CD14-positive monocyte (primary cell): ENCODE measurements around the gene FAM162B. TPM values are rescaled to one million over a fixed set of nuclear protein-coding genes. Genes with fewer than 3 reads are reported as not detected.

ENCODE experiments used
- DNase-seq, 3 donors: peaks; one replicate each; pipeline ENCODE4 v3.0.0-alpha.2; 2011 to 2022
- H2AFZ ChIP-seq: 2 replicates; pipeline ENCODE4 v1.6.0; 2012; ENCODE audit warnings: mild to moderate bottlenecking, low read depth, low read length, inconsistent platforms; ENCODE audit not compliant: insufficient read depth, poor library complexity, severe bottlenecking
- H3K27ac ChIP-seq, 2 donors: 1 replicate in 1 of 2; 2 replicates in 1 of 2; pipeline ENCODE4 v1.5.1; 2012 to 2013; ENCODE audit warnings: low read length in 2 of 2, control low read depth in 1 of 2, inconsistent platforms in 1 of 2, low read depth in 1 of 2, mild to moderate bottlenecking in 1 of 2
- H3K27me3 ChIP-seq, 2 donors: one replicate each; pipeline versions ENCODE4 v1.6.0 to v1.6.1; 2011 to 2013; ENCODE audit warnings: low read length in 2 of 2; ENCODE audit not compliant: control insufficient read depth in 2 of 2, insufficient read depth in 2 of 2
- H3K36me3 ChIP-seq, 2 donors: replicated peaks in 1 of 2; 1 replicate in 1 of 2; 2 replicates in 1 of 2; pipeline versions ENCODE4 v1.5.1 to v1.6.1; 2012 to 2013; ENCODE audit warnings: low read length in 2 of 2, control low read depth in 1 of 2, inconsistent platforms in 1 of 2, mild to moderate bottlenecking in 1 of 2; ENCODE audit not compliant: insufficient read depth in 2 of 2, control insufficient read depth in 1 of 2
- H3K4me1 ChIP-seq, 2 donors: 1 replicate in 1 of 2; 2 replicates in 1 of 2; pipeline versions ENCODE4 v1.5.1 to v1.6.1; 2012 to 2013; ENCODE audit warnings: low read length in 2 of 2, control low read depth in 1 of 2, inconsistent platforms in 1 of 2, mild to moderate bottlenecking in 1 of 2, moderate library complexity in 1 of 2; ENCODE audit not compliant: insufficient read depth in 2 of 2, control insufficient read depth in 1 of 2
- H3K4me2 ChIP-seq: replicated peaks from 2 replicates; pipeline ENCODE3; 2012; ENCODE audit warnings: low read length, moderate library complexity, mild to moderate bottlenecking; ENCODE audit not compliant: poor library complexity, severe bottlenecking; ENCODE audit errors: extremely low read depth
- H3K4me3 ChIP-seq, 3 experiments: fragments of 200-600 bp in 1 of 3; sonication (generic) in 1 of 3; replicated peaks in 1 of 3; 1 replicate in 2 of 3; 2 replicates in 1 of 3; pipeline ENCODE4 v1.5.1; 2011 to 2013; ENCODE audit warnings: low read length in 3 of 3, mild to moderate bottlenecking in 3 of 3, control low read depth in 2 of 3, low read depth in 2 of 3, inconsistent platforms in 1 of 3, moderate library complexity in 1 of 3
- H3K79me2 ChIP-seq: 2 replicates; pipeline ENCODE4 v1.6.0; 2012; ENCODE audit warnings: mild to moderate bottlenecking, control low read depth, inconsistent platforms, low read length, moderate library complexity; ENCODE audit not compliant: insufficient read depth
- H3K9ac ChIP-seq: 2 replicates; pipeline ENCODE4 v1.6.0; 2017; ENCODE audit warnings: low read length, mild to moderate bottlenecking; ENCODE audit not compliant: insufficient read depth, poor library complexity, severe bottlenecking
- H3K9me3 ChIP-seq, 2 donors: replicated peaks in 1 of 2; 1 replicate in 1 of 2; 2 replicates in 1 of 2; pipeline versions ENCODE4 v1.5.1 to v1.6.1; 2012 to 2013; ENCODE audit warnings: low read length in 2 of 2, control low read depth in 1 of 2; ENCODE audit not compliant: control insufficient read depth in 1 of 2, insufficient read depth in 1 of 2
- H4K20me1 ChIP-seq: 2 replicates; pipeline ENCODE4 v1.6.0; 2012; ENCODE audit warnings: mild to moderate bottlenecking, low read length, control low read depth, moderate library complexity; ENCODE audit not compliant: insufficient read depth
- H3K27ac Mint-ChIP-seq, 7 donors: one replicate each; pipeline ENCODE4 v1.8.0; 2020; ENCODE audit warnings: mild to moderate bottlenecking in 7 of 7, mixed read lengths in 7 of 7, moderate library complexity in 6 of 7, inconsistent platforms in 2 of 7
- H3K27me3 Mint-ChIP-seq, 3 donors: one replicate each; pipeline ENCODE4 v1.8.0; 2021 to 2022; ENCODE audit warnings: low read depth in 3 of 3, mild to moderate bottlenecking in 3 of 3, mixed read lengths in 3 of 3, moderate library complexity in 3 of 3, inconsistent platforms in 1 of 3
- H3K36me3 Mint-ChIP-seq, 2 donors: one replicate each; pipeline ENCODE4 v1.8.0; 2020; ENCODE audit warnings: mixed read lengths in 2 of 2, inconsistent platforms in 1 of 2, mild to moderate bottlenecking in 1 of 2
- H3K4me1 Mint-ChIP-seq: one replicate; pipeline ENCODE4 v1.8.0; 2020; ENCODE audit warnings: mild to moderate bottlenecking, mixed read lengths
- H3K4me3 Mint-ChIP-seq, 2 donors: one replicate each; pipeline ENCODE4 v1.8.0; 2020; ENCODE audit warnings: mild to moderate bottlenecking in 2 of 2, mixed read lengths in 2 of 2, moderate library complexity in 1 of 2
- H3K9me3 Mint-ChIP-seq, 7 donors: one replicate each; pipeline ENCODE4 v1.8.0; 2020 to 2022; ENCODE audit warnings: mixed read lengths in 7 of 7, mild to moderate bottlenecking in 6 of 7, moderate library complexity in 6 of 7, inconsistent platforms in 2 of 7
- WGBS: methylation state at CpG from one replicate; pipeline ENCODE4 v1.1.5; 2013; ENCODE audit warnings: missing lambda C conversion rate; ENCODE audit not compliant: insufficient coverage; 5-methylcytosine and 5-hydroxymethylcytosine counted together
- intact Hi-C, 2 donors: fragments of 100-400 bp; cut with micrococcal nuclease; formaldehyde crosslinking; loops; one replicate each; pipeline versions ENCODE4 v1.15.0 to v1.15.1; 2023
- polyA plus RNA-seq, 3 donors: library from polyadenylated mRNA; depleted of rRNA in 1 of 3; unstranded in 2 of 3; stranded (reverse) in 1 of 3; fragments of 300-500 nt in 2 of 3; fragments of >200 nt in 1 of 3; fragmentation: Illumina TruSeq in 2 of 3; gene quantifications; 1 replicate in 2 of 3; 2 replicates in 1 of 3; pipeline ENCODE4 v1.2.3, GENCODE V29; 2012 to 2021
- TF ChIP-seq, protein P1 (sequence below): fragments of 200-600 bp; IDR thresholded peaks from one replicate; pipeline ENCODE4 v1.8.0; 2022; ENCODE audit warnings: antibody characterized with exemption, mild to moderate bottlenecking

FAM162B gene
- polyA plus RNA-seq, 3 donors: not detected

DNA sequence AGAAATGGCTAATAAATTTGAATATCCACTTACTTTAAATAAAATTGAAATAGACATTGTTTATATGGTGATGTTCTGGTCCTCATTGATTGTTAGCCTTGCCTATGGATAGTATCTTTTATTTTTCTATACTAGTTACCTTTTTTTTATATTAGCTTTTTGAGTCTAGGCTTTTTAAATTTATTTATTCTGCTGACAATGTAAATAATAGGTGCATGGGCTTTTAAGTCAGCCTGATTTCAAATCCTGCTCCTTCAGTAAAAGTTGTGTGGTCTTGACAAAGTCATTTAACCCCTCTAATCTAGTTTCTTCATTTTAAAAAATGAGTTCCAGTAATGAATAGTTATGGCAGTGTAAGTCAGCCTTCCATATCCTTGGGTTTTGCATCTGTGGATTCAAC lies 38.6 kb downstream of the FAM162B start:
- no peaks in the 10 kb centered on the region for H3K79me2 ChIP-seq
- no peaks in the 10 kb centered on the region for H3K9me3 ChIP-seq
- no peaks in the 10 kb centered on the region for H3K27me3 ChIP-seq
- H3K4me1 ChIP-seq: no peaks in the 10 kb centered on the region
- TF ChIP-seq, protein P1, sequence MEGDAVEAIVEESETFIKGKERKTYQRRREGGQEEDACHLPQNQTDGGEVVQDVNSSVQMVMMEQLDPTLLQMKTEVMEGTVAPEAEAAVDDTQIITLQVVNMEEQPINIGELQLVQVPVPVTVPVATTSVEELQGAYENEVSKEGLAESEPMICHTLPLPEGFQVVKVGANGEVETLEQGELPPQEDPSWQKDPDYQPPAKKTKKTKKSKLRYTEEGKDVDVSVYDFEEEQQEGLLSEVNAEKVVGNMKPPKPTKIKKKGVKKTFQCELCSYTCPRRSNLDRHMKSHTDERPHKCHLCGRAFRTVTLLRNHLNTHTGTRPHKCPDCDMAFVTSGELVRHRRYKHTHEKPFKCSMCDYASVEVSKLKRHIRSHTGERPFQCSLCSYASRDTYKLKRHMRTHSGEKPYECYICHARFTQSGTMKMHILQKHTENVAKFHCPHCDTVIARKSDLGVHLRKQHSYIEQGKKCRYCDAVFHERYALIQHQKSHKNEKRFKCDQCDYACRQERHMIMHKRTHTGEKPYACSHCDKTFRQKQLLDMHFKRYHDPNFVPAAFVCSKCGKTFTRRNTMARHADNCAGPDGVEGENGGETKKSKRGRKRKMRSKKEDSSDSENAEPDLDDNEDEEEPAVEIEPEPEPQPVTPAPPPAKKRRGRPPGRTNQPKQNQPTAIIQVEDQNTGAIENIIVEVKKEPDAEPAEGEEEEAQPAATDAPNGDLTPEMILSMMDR: no peak
- no peak overlapping the region for H3K27ac Mint-ChIP-seq
- H3K36me3 Mint-ChIP-seq: peaks cover 44 to 48% of the 10 kb centered on the region in 2 donors
- H3K27ac ChIP-seq: no peak overlapping the region
- H3K4me2 ChIP-seq: no peak overlapping the region
- H3K4me1 Mint-ChIP-seq: no peaks in the 10 kb centered on the region
- H3K9ac ChIP-seq: no peak overlapping the region
- DNase-seq: no peak
- no peak overlapping the region for H2AFZ ChIP-seq
- peaks cover 35 to 75% of the 10 kb centered on the region in 2 donors for H3K36me3 ChIP-seq
- H3K4me3 ChIP-seq: no peak overlapping the region
- H3K9me3 Mint-ChIP-seq: no peaks in the 10 kb centered on the region
- no peaks in the 10 kb centered on the region for H4K20me1 ChIP-seq
- no peaks in the 10 kb centered on the region for H3K27me3 Mint-ChIP-seq
- no peak overlapping the region for H3K4me3 Mint-ChIP-seq
- intact Hi-C loops: no loop called here

DNA sequence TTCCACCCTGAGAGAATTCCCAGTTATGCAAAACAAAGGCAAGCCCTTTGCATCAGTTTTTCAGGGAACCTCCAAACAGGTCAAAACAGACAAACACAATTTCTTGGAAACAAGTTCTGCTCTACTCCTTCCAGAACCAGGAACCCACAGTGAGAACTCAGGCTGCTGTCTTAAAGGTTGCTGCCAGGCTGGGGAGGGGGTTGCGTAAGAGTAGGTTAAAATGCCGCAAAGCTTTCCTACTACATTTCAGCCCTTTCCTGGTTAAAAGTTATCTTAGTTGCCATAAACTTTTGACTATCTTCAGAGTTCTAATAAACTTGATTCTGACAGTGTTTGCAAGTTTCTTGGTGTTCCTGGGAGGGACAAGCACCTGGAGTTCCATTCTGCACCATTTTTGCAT lies 50.8 kb downstream of the FAM162B start:
- peaks cover 21 to 44% of the 10 kb centered on the region in 2 donors for H3K36me3 ChIP-seq
- no peaks in the 10 kb centered on the region for H4K20me1 ChIP-seq
- no peaks in the 10 kb centered on the region for H3K27me3 ChIP-seq
- H3K27ac Mint-ChIP-seq: peak overlapping the region in 1 of 7 donors; percentile 10
- TF ChIP-seq, protein P1: no peak
- no peak overlapping the region for H3K4me3 Mint-ChIP-seq
- no peak overlapping the region for H2AFZ ChIP-seq
- WGBS: no CpG with 5 or more reads among the region's 2 CpGs
- H3K4me1 Mint-ChIP-seq: peaks cover 8% of the 10 kb centered on the region
- peak in 1 of 3 donors; percentile 5 for DNase-seq
- peaks cover 0 to 7% of the 10 kb centered on the region in 2 donors for H3K4me1 ChIP-seq
- no peak overlapping the region for H3K4me3 ChIP-seq
- no peak overlapping the region for H3K4me2 ChIP-seq
- peaks cover 45 to 62% of the 10 kb centered on the region in 2 donors for H3K36me3 Mint-ChIP-seq
- intact Hi-C loops: no loop called here
- H3K79me2 ChIP-seq: no peaks in the 10 kb centered on the region
- H3K9me3 ChIP-seq: peaks cover 0 to 4% of the 10 kb centered on the region in 2 donors
- no peak overlapping the region for H3K9ac ChIP-seq
- no peaks in the 10 kb centered on the region for H3K27me3 Mint-ChIP-seq
- peak overlapping the region in 1 of 2 donors; percentile 19 for H3K27ac ChIP-seq
- H3K9me3 Mint-ChIP-seq: peaks cover 0 to 8% (median 0%) of the 10 kb centered on the region in 7 donors
